Left ventricle myocardium superior (tissue), 1 donor: ENCODE measurements around the gene TTLL5. TPM values are rescaled to one million over a fixed set of nuclear protein-coding genes. Genes with fewer than 3 reads are reported as not detected.
A peak's percentile ranks its signal among the peaks of the same experiment; 100 is the strongest.

ENCODE experiments used
- ATAC-seq: fragments of 200-7000 bp; cut with Tn5 transposase; one replicate; pipeline ENCODE4 v1.9.1; 2020; ENCODE audit warnings: mild to moderate bottlenecking, moderate library complexity
- DNase-seq: peaks from one replicate; pipeline ENCODE4 v3.0.0-alpha.2; 2020
- intact Hi-C: fragments of 100-400 bp; cut with micrococcal nuclease; formaldehyde crosslinking; loops from one replicate; pipeline ENCODE4 v1.11.0; 2022
- total RNA-seq: library from RNA; stranded (reverse); fragmentation: NEBNext Ultra II Directional; extraction: Animal tissue kit (Norgen Biotek cat#: 25700); gene quantifications from one replicate; pipeline ENCODE4 v1.2.1, GENCODE V29; 2021
- donor health status: DM: no; HTN: yes; CAD: no; lungs with severe emphysema.

TTLL5 gene
- total RNA-seq, 1 donor from 2014 or later = 15.8 TPM

GRCh38 chr14:75648066-75648838, 12.8 kb upstream of the TTLL5 start:
- DNase-seq = peak; percentile 64
- ATAC-seq = peak; percentile 92
- intact Hi-C loops = loop anchor here (2.0 kb wide), 1 partner anchor 71 kb away; no protein-coding TSS in a partner anchor

DNA sequence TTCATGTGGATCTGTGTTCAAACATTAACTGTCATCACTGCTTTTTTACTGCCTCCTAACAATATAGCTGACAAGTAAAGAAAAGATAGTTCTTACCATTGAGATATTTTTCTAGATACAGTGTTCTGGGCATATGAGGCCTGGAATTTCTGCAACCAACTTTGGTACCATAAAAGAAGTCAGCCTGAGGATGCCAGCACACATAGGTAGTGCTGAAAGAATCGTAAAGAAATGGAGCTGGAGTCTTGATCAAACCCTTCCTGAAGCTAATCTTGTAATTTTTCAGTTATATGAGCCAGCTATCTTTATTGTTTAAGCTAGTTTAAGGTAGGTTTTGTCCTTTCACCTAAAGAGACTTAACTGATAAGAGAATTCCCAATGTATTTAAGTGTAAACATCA, 11.7 kb upstream of the TTLL5 start:
- DNase-seq = no peak
- no peak for ATAC-seq
- intact Hi-C loops = loop anchor here (2.0 kb wide), 1 partner anchor 73 kb away; no protein-coding TSS in a partner anchor

DNA sequence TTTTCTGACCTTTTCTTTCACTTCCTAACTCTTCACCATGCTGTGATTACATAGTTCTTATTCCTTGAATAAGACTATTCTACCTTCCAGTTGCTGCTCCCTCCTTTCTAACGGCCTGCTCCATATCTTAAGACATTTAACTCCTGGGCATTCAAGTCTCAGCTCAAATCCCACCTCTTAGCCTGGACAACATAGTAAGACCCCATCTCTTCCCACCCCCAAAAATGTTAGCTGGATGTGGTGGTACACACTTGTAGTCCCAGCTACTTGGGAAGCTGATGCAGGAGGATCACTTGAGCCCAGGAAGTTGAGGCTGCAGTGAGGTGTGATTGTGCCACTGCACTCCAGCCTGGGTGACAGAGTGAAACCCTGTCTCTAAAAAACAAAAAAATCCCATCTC, 11.3 kb upstream of the TTLL5 start:
- intact Hi-C loops = loop anchor here (2.0 kb wide), 1 partner anchor 73 kb away; no protein-coding TSS in a partner anchor
- DNase-seq (no peak), ATAC-seq (no peak)

- ATAC-seq (no peak), DNase-seq (no peak)
- intact Hi-C loops = no loop called here
Measured at GRCh38 chr14:75650253-75651058, 10.6 kb upstream of the TTLL5 start.

DNA sequence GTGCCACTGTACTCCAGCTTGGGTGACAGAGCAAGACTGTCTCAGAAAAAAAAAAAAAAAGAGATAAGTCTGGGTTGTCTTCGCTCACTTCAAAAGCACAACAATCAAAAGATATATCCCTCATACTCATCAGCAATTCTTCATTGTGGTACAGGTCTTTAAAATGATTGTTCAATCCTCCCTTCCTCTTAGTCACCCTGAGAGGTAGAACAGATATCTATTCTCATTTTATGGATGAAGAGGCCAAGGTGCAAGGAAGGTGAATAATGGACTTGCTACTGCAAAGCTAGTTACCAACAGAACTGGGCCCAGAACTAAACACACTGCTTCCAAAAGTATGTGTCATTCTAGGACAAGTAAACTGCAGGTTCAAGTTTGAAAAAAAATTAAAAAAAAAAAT, 7.5 kb upstream of the TTLL5 start:
- intact Hi-C loops = no loop called here

GRCh38 chr14:75654127-75654732, 6.8 kb upstream of the TTLL5 start:
- intact Hi-C loops = no loop called here
- DNase-seq = peak; percentile 81
- peak; percentile 87 for ATAC-seq

More for the DNA sequence above, 7.5 kb upstream of the TTLL5 start:
- ATAC-seq (no peak), DNase-seq (no peak)

GRCh38 chr14:75655235-75655634, 5.8 kb upstream of the TTLL5 start:
- no peak for ATAC-seq
- intact Hi-C loops = no loop called here
- no peak for DNase-seq

GRCh38 chr14:75657331-75657730, 3.7 kb upstream of the TTLL5 start:
- DNase-seq (no peak), ATAC-seq (no peak)
- intact Hi-C loops = no loop called here

GRCh38 chr14:75658957-75659356, 2.1 kb upstream of the TTLL5 start:
- DNase-seq (no peak), ATAC-seq (no peak)
- intact Hi-C loops = no loop called here

GRCh38 chr14:75660238-75660629, 812 bp upstream of the TTLL5 start:
- intact Hi-C loops = no loop called here
- ATAC-seq (no peak), DNase-seq (no peak)

GRCh38 chr14:75661499-75661814, 411 bp downstream of the TTLL5 start:
- ATAC-seq (no peak), DNase-seq (no peak)
- intact Hi-C loops = no loop called here

GRCh38 chr14:75662966-75663365, 1.9 kb downstream of the TTLL5 start:
- no peak for ATAC-seq
- intact Hi-C loops = no loop called here
- DNase-seq = no peak

GRCh38 chr14:75667099-75667765, 6.2 kb downstream of the TTLL5 start:
- no peak for DNase-seq
- intact Hi-C loops = no loop called here
- peak; percentile 74 for ATAC-seq

DNA sequence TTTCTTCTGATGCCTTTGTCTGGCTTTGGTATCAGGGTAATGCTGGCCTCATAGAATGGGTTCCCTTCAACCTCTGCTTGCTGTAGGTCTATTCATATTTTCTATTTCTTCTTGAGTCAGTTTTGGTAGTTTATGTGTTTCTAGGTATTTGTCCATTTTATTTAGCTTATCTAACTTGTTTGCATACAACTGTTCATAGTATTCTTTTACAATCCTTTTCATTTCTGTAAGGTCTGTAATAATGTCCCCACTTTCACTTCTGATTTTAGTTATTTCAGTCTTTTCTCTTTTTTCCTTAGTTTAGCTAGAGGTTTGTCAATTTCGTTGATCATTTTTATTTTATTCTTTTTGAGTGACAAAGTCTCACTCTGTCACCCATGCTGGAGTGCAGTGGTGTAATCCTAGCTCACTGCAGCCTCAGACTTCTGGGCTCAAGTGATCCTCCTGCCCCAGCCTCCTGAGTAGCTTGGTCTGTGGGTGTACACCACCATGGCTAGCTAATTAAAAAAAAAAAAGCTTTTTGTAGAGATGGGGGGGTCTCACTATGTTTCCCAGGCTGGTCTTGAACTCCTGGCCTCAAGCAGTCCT, 11.7 kb downstream of the TTLL5 start:
- intact Hi-C loops = no loop called here
- ATAC-seq (no peak), DNase-seq (no peak)

- DNase-seq (no peak), ATAC-seq (no peak)
- intact Hi-C loops = no loop called here
Measured at GRCh38 chr14:75673345-75674035, 12.4 kb downstream of the TTLL5 start.

DNA sequence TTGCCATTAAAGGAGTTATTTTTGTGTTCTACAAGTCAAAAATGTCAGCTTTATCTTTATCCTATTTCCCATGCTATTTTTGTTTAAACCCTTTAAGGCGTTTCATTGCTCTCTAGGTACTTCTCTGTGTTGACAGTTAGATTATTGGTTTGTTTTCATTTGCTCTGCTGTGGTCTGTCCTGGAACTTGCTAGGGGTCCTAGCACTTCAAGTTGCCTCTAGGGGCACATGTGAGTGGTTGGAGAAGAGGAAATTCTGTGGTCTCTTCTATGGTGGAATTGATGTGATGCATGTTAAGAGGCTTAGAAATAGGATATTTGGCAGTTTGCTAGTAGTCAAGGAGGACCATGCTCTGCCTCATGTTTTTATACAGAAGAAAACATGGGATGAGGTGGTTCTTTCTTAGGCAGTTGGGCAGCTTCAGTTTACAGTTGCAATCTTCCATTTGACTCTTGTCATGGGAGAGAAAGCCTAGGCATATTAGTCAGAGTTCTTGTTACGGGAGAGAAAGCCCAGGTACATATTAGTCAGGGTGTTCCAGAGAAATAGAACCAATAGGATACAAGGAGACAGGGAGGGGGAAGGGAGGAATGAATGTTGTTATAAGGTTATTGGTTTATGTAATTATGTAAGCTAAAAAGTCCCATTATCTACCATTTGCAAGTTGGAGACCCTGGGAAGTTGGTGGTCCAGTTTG, 14.4 kb downstream of the TTLL5 start:
- ATAC-seq = no peak
- intact Hi-C loops = no loop called here
- no peak for DNase-seq

GRCh38 chr14:75685910-75686309, 24.9 kb downstream of the TTLL5 start:
- DNase-seq (no peak), ATAC-seq (no peak)
- intact Hi-C loops = no loop called here

DNA sequence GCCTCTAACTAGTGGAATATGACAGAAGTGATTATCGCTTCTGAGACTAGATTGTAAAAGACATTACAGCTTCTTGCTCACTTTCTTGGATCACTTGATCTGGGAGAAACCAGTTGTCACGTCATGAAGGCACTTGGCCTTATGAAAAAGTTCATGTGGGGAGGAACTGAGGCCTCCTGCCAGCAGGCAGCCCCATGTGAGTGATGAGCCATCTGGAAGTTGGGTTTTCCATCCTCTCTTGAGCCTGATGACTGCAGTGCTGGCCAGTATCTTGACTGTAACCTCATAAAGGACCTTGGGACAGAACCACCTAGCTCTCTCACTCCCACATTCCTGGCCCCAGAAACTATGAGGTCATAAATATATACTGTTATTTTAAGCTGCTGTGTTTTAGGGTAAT, 28.0 kb downstream of the TTLL5 start:
- intact Hi-C loops = no loop called here
- DNase-seq = peak; percentile 64
- ATAC-seq = peak; percentile 74
